Body of pancreas (tissue), 4 donors: ENCODE measurements around the gene OR5AP2. TPM values are rescaled to one million over a fixed set of nuclear protein-coding genes. Genes with fewer than 3 reads are reported as not detected.
"Not testable (repeated sequence)": the region's sequence is repeated elsewhere in the genome, so short reads cannot be mapped to it uniquely, and the experiment has no call there.

Source experiments
- ATAC-seq: fragments of 150-250 bp; one replicate; pipeline ENCODE4 v1.9.1; 2016
- DNase-seq, 4 donors: peaks; one replicate each; pipeline ENCODE4 v3.0.0-alpha.2; 2019
- H3K27ac ChIP-seq, 4 donors: fragments of 200-600 bp; sonication (generic); 1 replicate in 3 of 4; 2 replicates in 1 of 4; pipeline versions ENCODE4 v1.5.1 to v1.6.1; 2016 to 2019; ENCODE audit warnings: mild to moderate bottlenecking in 1 of 4, mixed read lengths in 1 of 4, moderate library complexity in 1 of 4
- H3K27me3 ChIP-seq, 2 donors: fragments of 200-600 bp; sonication (generic); one replicate each; pipeline ENCODE4 v1.6.0; 2016; ENCODE audit warnings: mild to moderate bottlenecking in 1 of 2
- H3K36me3 ChIP-seq, 2 donors: fragments of 200-600 bp; sonication (generic); replicated peaks in 1 of 2; 2 replicates each; pipeline ENCODE4 v1.5.1; 2016; ENCODE audit warnings: low read depth in 2 of 2; ENCODE audit not compliant: insufficient read depth in 1 of 2
- H3K4me1 ChIP-seq: fragments of 200-600 bp; sonication (generic); one replicate; pipeline ENCODE4 v1.6.0; 2016
- H3K4me3 ChIP-seq, 2 donors: fragments of 200-600 bp; sonication (generic); 1 replicate in 1 of 2; 2 replicates in 1 of 2; pipeline ENCODE4 v1.5.1; 2016 to 2019
- H3K9me3 ChIP-seq, 3 donors: fragments of 200-600 bp; sonication (generic); 1 replicate in 2 of 3; 2 replicates in 1 of 3; pipeline ENCODE4 v1.5.1; 2016
- POLR2A ChIP-seq, 3 donors: fragments of 450-650 bp; IDR thresholded peaks; one replicate each; pipeline ENCODE4 v1.6.1; 2016; ENCODE audit warnings: antibody characterized with exemption in 3 of 3, mild to moderate bottlenecking in 2 of 3
- WGBS, 2 donors: methylation state at CpG; one replicate each; pipeline ENCODE4 v1.1.5; 2017; 5-methylcytosine and 5-hydroxymethylcytosine counted together
- intact Hi-C: fragments of 100-400 bp; cut with DNase I; formaldehyde crosslinking; loops from one replicate; pipeline ENCODE4 v1.15.1; 2023
- small RNA-seq: library from RNA; depleted of rRNA; stranded (forward); fragments of <200 nt; gene quantifications from one replicate; pipeline ENCODE3, GENCODE V24; 2016
- total RNA-seq, 2 donors: library from RNA; depleted of rRNA; stranded (reverse); fragments of >200 nt; gene quantifications; one replicate each; pipeline ENCODE4 v1.1.0, GENCODE V29; 2016
- TF ChIP-seq, protein P1 (sequence below), 7 experiments: fragments of 450-650 bp in 4 of 7; fragments of 200-600 bp in 3 of 7; sonication (generic) in 3 of 7; IDR thresholded peaks; one replicate each; pipeline ENCODE4 v1.5.1; 2016 to 2019; ENCODE audit warnings: antibody characterized with exemption in 7 of 7

Gene OR5AP2
- total RNA-seq, 2 donors from 2014 or later, result not detected

DNA sequence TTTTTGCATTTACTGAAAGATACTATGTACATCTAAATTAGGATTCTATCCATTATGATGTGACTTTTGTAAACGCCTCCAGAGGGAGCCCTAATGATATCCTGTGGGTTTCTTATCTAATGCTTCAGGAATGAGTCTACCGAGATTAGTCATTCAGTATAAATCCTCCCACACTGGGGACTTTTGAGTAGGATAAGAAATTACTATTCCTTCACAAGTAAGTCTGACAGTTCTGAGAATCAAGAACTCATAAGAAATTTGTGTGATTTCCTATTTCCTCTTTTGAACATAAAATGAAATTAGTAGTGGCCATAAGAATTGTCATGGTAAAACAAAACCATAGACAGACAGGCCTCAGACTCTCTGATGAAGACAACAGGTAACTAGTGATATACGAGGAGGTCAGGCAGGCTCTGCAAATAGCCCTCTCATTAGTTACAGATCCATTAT is 17.6 kb downstream of the OR5AP2 start:
- H3K4me1 ChIP-seq, result no peaks in the 10 kb centered on the region
- no peak overlapping the region for H3K4me3 ChIP-seq
- H3K27ac ChIP-seq, result no peak overlapping the region
- no peaks in the 10 kb centered on the region for H3K36me3 ChIP-seq
- TF ChIP-seq POLR2A (IDR thresholded peaks at IDR 0.05), result no peak
- TF ChIP-seq, protein P1, sequence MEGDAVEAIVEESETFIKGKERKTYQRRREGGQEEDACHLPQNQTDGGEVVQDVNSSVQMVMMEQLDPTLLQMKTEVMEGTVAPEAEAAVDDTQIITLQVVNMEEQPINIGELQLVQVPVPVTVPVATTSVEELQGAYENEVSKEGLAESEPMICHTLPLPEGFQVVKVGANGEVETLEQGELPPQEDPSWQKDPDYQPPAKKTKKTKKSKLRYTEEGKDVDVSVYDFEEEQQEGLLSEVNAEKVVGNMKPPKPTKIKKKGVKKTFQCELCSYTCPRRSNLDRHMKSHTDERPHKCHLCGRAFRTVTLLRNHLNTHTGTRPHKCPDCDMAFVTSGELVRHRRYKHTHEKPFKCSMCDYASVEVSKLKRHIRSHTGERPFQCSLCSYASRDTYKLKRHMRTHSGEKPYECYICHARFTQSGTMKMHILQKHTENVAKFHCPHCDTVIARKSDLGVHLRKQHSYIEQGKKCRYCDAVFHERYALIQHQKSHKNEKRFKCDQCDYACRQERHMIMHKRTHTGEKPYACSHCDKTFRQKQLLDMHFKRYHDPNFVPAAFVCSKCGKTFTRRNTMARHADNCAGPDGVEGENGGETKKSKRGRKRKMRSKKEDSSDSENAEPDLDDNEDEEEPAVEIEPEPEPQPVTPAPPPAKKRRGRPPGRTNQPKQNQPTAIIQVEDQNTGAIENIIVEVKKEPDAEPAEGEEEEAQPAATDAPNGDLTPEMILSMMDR (IDR thresholded peaks at IDR 0.05), result peak in 6 of 7 experiments; percentile 18 to 35 (median 26)
- DNase-seq, result no peak
- WGBS, 2 donors, result 0 to 1% methylated on average over 3 of the region's 3 CpGs
- intact Hi-C loops, result no loop called here
- peak; percentile 50 for ATAC-seq
- no peaks in the 10 kb centered on the region for H3K27me3 ChIP-seq
- H3K9me3 ChIP-seq, result no peaks in the 10 kb centered on the region

DNA sequence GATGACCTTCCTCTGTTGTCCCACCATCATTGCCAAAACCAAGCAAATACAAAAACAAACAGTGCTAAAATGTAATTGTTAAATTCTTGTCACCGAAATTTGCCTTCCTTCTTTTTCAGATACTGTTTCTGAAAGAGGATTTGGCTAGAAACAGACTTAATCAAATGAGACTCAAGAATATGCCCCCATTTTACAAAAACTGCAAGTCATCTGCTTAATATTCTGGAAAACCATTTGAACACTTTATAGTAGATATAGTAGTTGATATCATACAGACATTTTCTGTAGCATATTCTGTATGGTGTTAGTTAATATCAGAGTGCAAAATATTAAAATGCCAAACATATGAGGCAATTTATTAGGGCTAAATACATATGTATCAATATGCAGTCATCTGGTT is 31.1 kb downstream of the OR5AP2 start:
- no peak for ATAC-seq

GRCh38 chr11:56592088-56592717 is 50.0 kb downstream of the OR5AP2 start:
- H3K4me1 ChIP-seq, H3K4me3 ChIP-seq, H3K27me3 ChIP-seq, ATAC-seq, H3K27ac ChIP-seq, DNase-seq, H3K36me3 ChIP-seq, H3K9me3 ChIP-seq, intact Hi-C loops: not testable (repeated sequence)
- 81% methylated on average over 12 to 18 of the region's 20 CpGs for WGBS, 2 donors

More for the DNA sequence above, 31.1 kb downstream of the OR5AP2 start:
- H3K36me3 ChIP-seq, result no peaks in the 10 kb centered on the region
- no peak for TF ChIP-seq POLR2A (IDR thresholded peaks at IDR 0.05)
- TF ChIP-seq, protein P1 (IDR thresholded peaks at IDR 0.05), result no peak
- intact Hi-C loops, result no loop called here
- H3K9me3 ChIP-seq, result no peaks in the 10 kb centered on the region
- H3K4me1 ChIP-seq, result no peaks in the 10 kb centered on the region
- H3K4me3 ChIP-seq, result no peak overlapping the region
- DNase-seq, result no peak
- H3K27ac ChIP-seq, result no peak overlapping the region
- H3K27me3 ChIP-seq, result no peaks in the 10 kb centered on the region
- WGBS, 2 donors, result 66 to 74% methylated on average over 1 of the region's 1 CpG

Small RNA genes lying within 50 kb of the gene (small RNA-seq; reads per million reads assigned to genes)
- not detected for gene AP004245.1

Other genes with a start within 250 kb of the OR5AP2 start
- not detected for gene OR5AL1, start 229.7 kb downstream of the OR5AP2 start, total RNA-seq
- not detected for gene OR5M3, start 169.1 kb downstream of the OR5AP2 start, total RNA-seq
- gene OR5M8, start 151.1 kb downstream of the OR5AP2 start, total RNA-seq, result not detected
- not detected for gene OR5M11, start 99.2 kb downstream of the OR5AP2 start, total RNA-seq
- gene OR5M10, start 64.7 kb downstream of the OR5AP2 start, total RNA-seq, result not detected
- not detected for gene OR5M1, start 27.6 kb downstream of the OR5AP2 start, total RNA-seq
- gene OR5AR1, start 21.2 kb upstream of the OR5AP2 start, total RNA-seq, result not detected
- gene OR9G1, start 56.7 kb upstream of the OR5AP2 start, total RNA-seq, result not detected
- not detected for gene OR9G4, start 106.3 kb upstream of the OR5AP2 start, total RNA-seq